SK-N-SH (cell line): ENCODE data around the gene GPX7. TPM values are rescaled to one million over a fixed set of nuclear protein-coding genes. Genes with fewer than 3 reads are reported as not detected.

Experiments
- CTCF ChIA-PET: fragments of 300-600, 350-600 bp; formaldehyde crosslinking; extraction: SDS; loops from one replicate; lab custom pipeline; 2021; lab: Yijun Ruan, JAX
- POLR2A ChIA-PET: fragments of 350-600 bp; sonication (Branson Sonifier 250); formaldehyde crosslinking; extraction: SDS; loops from one replicate; lab custom pipeline; 2020; ENCODE audit warnings: antibody characterized with exemption, inconsistent platforms; lab: Yijun Ruan, JAX
- DNase-seq: peaks from one replicate; pipeline ENCODE4 v3.0.0; 2012
- H2AFZ ChIP-seq: fragments of 200-600 bp; sonication (generic); 2 replicates; pipeline ENCODE4 v1.8.1; 2016; ENCODE audit warnings: antibody characterized with exemption, mild to moderate bottlenecking, low read depth
- H3F3A ChIP-seq: fragments of 200-600 bp; sonication (generic); replicated peaks from 2 replicates; pipeline ENCODE3; 2016; ENCODE audit warnings: antibody characterized with exemption, mild to moderate bottlenecking; ENCODE audit not compliant: insufficient read depth
- H3K27ac ChIP-seq, 2 experiments: fragments of 200-500 bp in 1 of 2; fragments of 200-600 bp in 1 of 2; sonication (Bioruptor generic) in 1 of 2; sonication (generic), shearing (Covaris generic) in 1 of 2; 2 replicates each; pipeline versions ENCODE4 v1.5.1 to v1.6.1; 2014 to 2016; ENCODE audit warnings: low read depth in 2 of 2, inconsistent platforms in 1 of 2, low read length in 1 of 2, mild to moderate bottlenecking in 1 of 2, mixed read lengths in 1 of 2
- H3K27me3 ChIP-seq: fragments of 200-600 bp; sonication (generic), shearing (Covaris generic); 2 replicates; pipeline ENCODE4 v1.6.1; 2016; ENCODE audit warnings: mixed run types; ENCODE audit not compliant: insufficient read depth
- H3K36me3 ChIP-seq, 2 experiments: fragments of 200-500 bp in 1 of 2; fragments of 200-600 bp in 1 of 2; sonication (Bioruptor generic) in 1 of 2; sonication (generic) in 1 of 2; replicated peaks in 1 of 2; 2 replicates each; pipeline versions ENCODE3 to v1.5.1; 2014 to 2016; ENCODE audit warnings: low read length in 1 of 2, mild to moderate bottlenecking in 1 of 2; ENCODE audit not compliant: insufficient read depth in 2 of 2, control insufficient read depth in 1 of 2
- H3K4me1 ChIP-seq, 2 experiments: fragments of 200-500 bp in 1 of 2; fragments of 200-600 bp in 1 of 2; sonication (Bioruptor generic) in 1 of 2; sonication (generic), shearing (Covaris generic) in 1 of 2; 2 replicates each; pipeline versions ENCODE4 v1.5.1 to v1.6.1; 2014 to 2016; ENCODE audit warnings: low read depth in 1 of 2, low read length in 1 of 2, mixed run types in 1 of 2; ENCODE audit not compliant: insufficient read depth in 2 of 2, control insufficient read depth in 1 of 2
- H3K4me2 ChIP-seq: fragments of 200-600 bp; sonication (generic), shearing (Covaris generic); 2 replicates; pipeline ENCODE4 v1.6.1; 2017; ENCODE audit warnings: mixed run types
- H3K4me3 ChIP-seq, 2 experiments: fragments of 200-500 bp in 1 of 2; fragments of 200-600 bp in 1 of 2; sonication (Bioruptor generic) in 1 of 2; sonication (generic), shearing (Covaris generic) in 1 of 2; 2 replicates each; pipeline versions ENCODE4 v1.5.1 to v1.8.1; 2014 to 2016; ENCODE audit warnings: low read depth in 2 of 2, inconsistent platforms in 1 of 2, low read length in 1 of 2, mild to moderate bottlenecking in 1 of 2, mixed read lengths in 1 of 2, moderate library complexity in 1 of 2
- H3K79me2 ChIP-seq: fragments of 200-600 bp; sonication (generic); 2 replicates; pipeline ENCODE4 v1.8.1; 2017; ENCODE audit warnings: mild to moderate bottlenecking; ENCODE audit not compliant: insufficient read depth
- H3K9ac ChIP-seq: fragments of 200-600 bp; sonication (generic); 2 replicates; pipeline ENCODE4 v1.6.1; 2017; ENCODE audit warnings: mixed run types
- H3K9me2 ChIP-seq: fragments of 200-600 bp; sonication (generic); 2 replicates; pipeline ENCODE4 v1.6.1; 2017; ENCODE audit warnings: mixed run types
- H3K9me3 ChIP-seq: fragments of 200-600 bp; sonication (generic); 2 replicates; pipeline ENCODE4 v1.6.1; 2017; ENCODE audit warnings: mixed run types, mild to moderate bottlenecking, moderate library complexity
- H4K20me1 ChIP-seq: fragments of 200-600 bp; sonication (generic); 2 replicates; pipeline ENCODE4 v1.6.1; 2017; ENCODE audit warnings: mild to moderate bottlenecking, mixed run types; ENCODE audit not compliant: insufficient read depth
- FOSL2 ChIP-seq: IDR thresholded peaks from 2 replicates; pipeline ENCODE4 v1.4.0; 2012; ENCODE audit warnings: low read depth, mild to moderate bottlenecking, moderate library complexity, borderline replicate concordance
- FOXM1 ChIP-seq: IDR thresholded peaks from 2 replicates; pipeline ENCODE4 v1.4.0; 2012; ENCODE audit warnings: low read depth, mild to moderate bottlenecking
- GATA2 ChIP-seq: sonication (generic); formaldehyde crosslinking; IDR thresholded peaks from 2 replicates; pipeline ENCODE4 v1.5.0; 2020; ENCODE audit warnings: mild to moderate bottlenecking, missing genetic modification reagents
- MEF2A ChIP-seq: IDR thresholded peaks from 2 replicates; pipeline ENCODE4 v1.4.0; 2012; ENCODE audit warnings: low read depth, borderline replicate concordance
- WGBS: methylation state at CpG from one replicate; pipeline ENCODE4 v1.1.6; 2017; ENCODE audit warnings: low lambda C conversion rate; 5-methylcytosine and 5-hydroxymethylcytosine counted together
- polyA plus RNA-seq, 3 experiments: library from polyadenylated mRNA; depleted of rRNA; stranded (reverse); fragments of >200 nt; gene quantifications; 2 replicates each; pipeline ENCODE4 v1.2.3, GENCODE V29; 2012
- TF ChIP-seq, protein P1 (sequence below): fragments of 150-350 bp; IDR thresholded peaks from 2 replicates; pipeline ENCODE4 v1.6.1; 2016; ENCODE audit warnings: mild to moderate bottlenecking, low read depth, low read length
- TF ChIP-seq, protein P2 (sequence below): fragments of 200-600 bp; sonication (generic); IDR thresholded peaks from 2 replicates; pipeline ENCODE4 v1.6.1; 2017; ENCODE audit warnings: antibody characterized with exemption, mild to moderate bottlenecking, moderate library complexity
- TF ChIP-seq, protein P3 (sequence below): fragments of 150-350 bp; IDR thresholded peaks from 2 replicates; pipeline ENCODE4 v1.6.1; 2017; ENCODE audit warnings: antibody characterized with exemption, low read length, low read depth, borderline replicate concordance
- TF ChIP-seq, protein P4 (sequence below): IDR thresholded peaks from 2 replicates; pipeline ENCODE4 v1.4.0; 2012; ENCODE audit warnings: low read depth, borderline replicate concordance
- TF ChIP-seq, protein P5 (sequence below): IDR thresholded peaks from 2 replicates; pipeline ENCODE4 v1.4.0; 2012; ENCODE audit warnings: low read depth

GPX7 gene
- polyA plus RNA-seq, 1 of the 3 experiments (the other 2 are of a cell fraction): 6.2 TPM

DNA sequence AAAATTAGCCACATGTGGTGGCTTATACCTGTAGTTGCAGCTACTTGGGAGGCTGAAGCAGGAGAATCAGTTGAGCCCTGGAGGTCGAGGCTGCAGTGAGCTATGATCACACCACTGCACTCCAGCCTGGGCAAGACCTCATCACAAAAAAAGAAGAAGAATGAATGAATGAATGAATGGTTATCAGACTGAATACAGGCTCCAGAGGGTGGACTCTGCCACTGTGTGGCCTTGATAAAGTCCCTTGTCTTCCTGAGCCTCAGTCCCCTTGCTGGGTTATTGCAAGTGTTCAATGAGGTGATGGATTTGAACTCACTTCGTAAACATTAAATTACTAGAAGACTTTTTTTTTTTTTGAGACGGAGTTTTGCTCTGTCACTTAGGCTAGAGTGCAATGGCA lies 55.5 kb downstream of the GPX7 start:
- TF ChIP-seq, protein P1, sequence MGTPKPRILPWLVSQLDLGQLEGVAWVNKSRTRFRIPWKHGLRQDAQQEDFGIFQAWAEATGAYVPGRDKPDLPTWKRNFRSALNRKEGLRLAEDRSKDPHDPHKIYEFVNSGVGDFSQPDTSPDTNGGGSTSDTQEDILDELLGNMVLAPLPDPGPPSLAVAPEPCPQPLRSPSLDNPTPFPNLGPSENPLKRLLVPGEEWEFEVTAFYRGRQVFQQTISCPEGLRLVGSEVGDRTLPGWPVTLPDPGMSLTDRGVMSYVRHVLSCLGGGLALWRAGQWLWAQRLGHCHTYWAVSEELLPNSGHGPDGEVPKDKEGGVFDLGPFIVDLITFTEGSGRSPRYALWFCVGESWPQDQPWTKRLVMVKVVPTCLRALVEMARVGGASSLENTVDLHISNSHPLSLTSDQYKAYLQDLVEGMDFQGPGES: no peak
- TF ChIP-seq GATA2 (no peak), FOXM1 (no peak), MEF2A (no peak), FOSL2 (no peak)
- TF ChIP-seq, protein P2, sequence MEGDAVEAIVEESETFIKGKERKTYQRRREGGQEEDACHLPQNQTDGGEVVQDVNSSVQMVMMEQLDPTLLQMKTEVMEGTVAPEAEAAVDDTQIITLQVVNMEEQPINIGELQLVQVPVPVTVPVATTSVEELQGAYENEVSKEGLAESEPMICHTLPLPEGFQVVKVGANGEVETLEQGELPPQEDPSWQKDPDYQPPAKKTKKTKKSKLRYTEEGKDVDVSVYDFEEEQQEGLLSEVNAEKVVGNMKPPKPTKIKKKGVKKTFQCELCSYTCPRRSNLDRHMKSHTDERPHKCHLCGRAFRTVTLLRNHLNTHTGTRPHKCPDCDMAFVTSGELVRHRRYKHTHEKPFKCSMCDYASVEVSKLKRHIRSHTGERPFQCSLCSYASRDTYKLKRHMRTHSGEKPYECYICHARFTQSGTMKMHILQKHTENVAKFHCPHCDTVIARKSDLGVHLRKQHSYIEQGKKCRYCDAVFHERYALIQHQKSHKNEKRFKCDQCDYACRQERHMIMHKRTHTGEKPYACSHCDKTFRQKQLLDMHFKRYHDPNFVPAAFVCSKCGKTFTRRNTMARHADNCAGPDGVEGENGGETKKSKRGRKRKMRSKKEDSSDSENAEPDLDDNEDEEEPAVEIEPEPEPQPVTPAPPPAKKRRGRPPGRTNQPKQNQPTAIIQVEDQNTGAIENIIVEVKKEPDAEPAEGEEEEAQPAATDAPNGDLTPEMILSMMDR: no peak
- TF ChIP-seq, protein P3, sequence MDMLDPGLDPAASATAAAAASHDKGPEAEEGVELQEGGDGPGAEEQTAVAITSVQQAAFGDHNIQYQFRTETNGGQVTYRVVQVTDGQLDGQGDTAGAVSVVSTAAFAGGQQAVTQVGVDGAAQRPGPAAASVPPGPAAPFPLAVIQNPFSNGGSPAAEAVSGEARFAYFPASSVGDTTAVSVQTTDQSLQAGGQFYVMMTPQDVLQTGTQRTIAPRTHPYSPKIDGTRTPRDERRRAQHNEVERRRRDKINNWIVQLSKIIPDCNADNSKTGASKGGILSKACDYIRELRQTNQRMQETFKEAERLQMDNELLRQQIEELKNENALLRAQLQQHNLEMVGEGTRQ: no peak
- TF ChIP-seq, protein P4, sequence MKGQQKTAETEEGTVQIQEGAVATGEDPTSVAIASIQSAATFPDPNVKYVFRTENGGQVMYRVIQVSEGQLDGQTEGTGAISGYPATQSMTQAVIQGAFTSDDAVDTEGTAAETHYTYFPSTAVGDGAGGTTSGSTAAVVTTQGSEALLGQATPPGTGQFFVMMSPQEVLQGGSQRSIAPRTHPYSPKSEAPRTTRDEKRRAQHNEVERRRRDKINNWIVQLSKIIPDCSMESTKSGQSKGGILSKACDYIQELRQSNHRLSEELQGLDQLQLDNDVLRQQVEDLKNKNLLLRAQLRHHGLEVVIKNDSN: no peak
- TF ChIP-seq, protein P5, sequence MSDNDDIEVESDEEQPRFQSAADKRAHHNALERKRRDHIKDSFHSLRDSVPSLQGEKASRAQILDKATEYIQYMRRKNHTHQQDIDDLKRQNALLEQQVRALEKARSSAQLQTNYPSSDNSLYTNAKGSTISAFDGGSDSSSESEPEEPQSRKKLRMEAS: no peak
- DNase-seq: no peak
- no peak overlapping the region for H3K27ac ChIP-seq
- peaks cover 0 to 2% of the 10 kb centered on the region in 2 experiments; a peak in 1 of 4 replicates for H3K4me1 ChIP-seq
- 79% methylated on average over 3 of the region's 3 CpGs for WGBS
- H3K4me2 ChIP-seq: no peak overlapping the region
- H3K9me3 ChIP-seq: no peaks in the 10 kb centered on the region
- ChIA-PET CTCF (no interaction called here), POLR2A (no interaction called here)
- H3K36me3 ChIP-seq: no peaks in the 10 kb centered on the region
- no peak overlapping the region for H3K4me3 ChIP-seq
- no peaks in the 10 kb centered on the region for H3K9me2 ChIP-seq
- no peak overlapping the region for H3K9ac ChIP-seq
- H2AFZ ChIP-seq: no peak overlapping the region
- no peaks in the 10 kb centered on the region for H3F3A ChIP-seq
- H3K27me3 ChIP-seq: no peaks in the 10 kb centered on the region
- H4K20me1 ChIP-seq: no peaks in the 10 kb centered on the region
- H3K79me2 ChIP-seq: no peaks in the 10 kb centered on the region

Other genes with a start within 250 kb of the GPX7 start
- 16.6 and 18.7 TPM in 2 replicates for gene CC2D1B, start 236.2 kb upstream of the GPX7 start, polyA plus RNA-seq (2012; rRNA removed)
- gene ORC1, start 197.9 kb upstream of the GPX7 start, polyA plus RNA-seq (2012; rRNA removed): 4.9 and 5.2 TPM in 2 replicates
- 20.4 and 24.3 TPM in 2 replicates for gene PRPF38A, start 197.8 kb upstream of the GPX7 start, polyA plus RNA-seq (2012; rRNA removed)
- gene TUT4, start 49.3 kb upstream of the GPX7 start, polyA plus RNA-seq (2012; rRNA removed): 27.2 and 28.3 TPM in 2 replicates
- 0.07 TPM in 1 of 2 replicates, not detected in the other for gene SHISAL2A, start 30.8 kb downstream of the GPX7 start, polyA plus RNA-seq (2012; rRNA removed)
- 9.0 and 13.7 TPM in 2 replicates for gene COA7, start 96.0 kb downstream of the GPX7 start, polyA plus RNA-seq (2012; rRNA removed)
- 5.8 and 8.6 TPM in 2 replicates for gene ZYG11B, start 124.1 kb downstream of the GPX7 start, polyA plus RNA-seq (2012; rRNA removed)
- 0.41 TPM in 2 replicates for gene ZYG11A, start 240.4 kb downstream of the GPX7 start, polyA plus RNA-seq (2012; rRNA removed)